Breast epithelium (tissue), 3 donors: Measurements from ENCODE around the gene TRIM65.

Experiments
- CTCF ChIP-seq, 3 donors: fragments of 450-650 bp; IDR thresholded peaks; one replicate each; pipeline ENCODE4 v1.5.1; 2016 to 2017; ENCODE audit warnings: antibody characterized with exemption in 3 of 3, mild to moderate bottlenecking in 3 of 3, moderate library complexity in 3 of 3
- POLR2A ChIP-seq: fragments of 450-650 bp; IDR thresholded peaks from one replicate; pipeline ENCODE4 v1.6.1; 2016; ENCODE audit warnings: antibody characterized with exemption, mild to moderate bottlenecking, moderate library complexity

DNA sequence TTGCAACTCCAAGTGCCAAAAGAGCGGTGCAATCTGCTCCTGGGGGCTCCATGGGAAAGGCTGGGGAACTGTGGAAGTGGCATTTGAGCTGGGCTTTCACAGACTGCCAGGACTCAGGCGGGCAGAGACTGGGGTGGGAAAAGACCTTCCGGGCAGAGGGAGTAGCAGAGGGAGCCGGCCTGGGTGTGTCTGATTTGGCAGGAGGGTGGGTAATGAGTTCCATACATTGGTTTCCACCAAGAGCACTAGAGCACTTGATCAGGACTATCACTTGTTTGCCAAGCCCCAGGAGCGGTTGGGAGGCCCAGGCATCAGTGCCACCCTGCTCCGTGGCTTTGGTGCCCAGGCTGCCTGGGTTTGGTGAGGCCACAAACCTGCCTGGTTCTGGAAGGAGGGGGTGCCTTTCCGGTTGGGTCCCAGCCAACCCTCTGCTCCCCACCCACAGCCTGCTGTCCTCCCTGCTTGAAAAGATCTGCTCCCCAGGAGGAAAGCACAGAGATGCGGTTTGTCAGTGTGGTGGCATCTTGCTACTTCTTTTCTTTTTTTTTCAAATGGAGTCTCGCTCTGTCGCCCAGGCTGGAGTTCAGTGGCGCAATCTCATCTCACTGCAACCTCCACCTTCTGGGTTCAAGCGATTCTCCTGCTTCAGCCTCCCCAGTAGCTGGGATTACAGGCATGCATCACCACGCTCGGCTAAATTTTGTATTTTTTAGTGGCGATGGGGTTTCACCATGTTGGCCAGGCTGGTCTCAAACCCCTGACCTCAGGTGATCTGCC, 14.9 kb downstream of the TRIM65 start:
- no peak for TF ChIP-seq CTCF (IDR thresholded peaks at IDR 0.05)
- TF ChIP-seq POLR2A, result no peak
